Measurements from ENCODE around the gene ABHD17A. TPM values are rescaled to one million over a fixed set of nuclear protein-coding genes. Genes with fewer than 3 reads are reported as not detected.

ABHD17A gene
- polyA plus RNA-seq, 1 of the 3 experiments (the other 2 are of a cell fraction) = 61.1 TPM

- Histone ChIP-seq H3K4me2 (no peak overlapping the region), H3K79me2 (ENCODE audit: insufficient read depth) (peaks cover 88% of the 10 kb centered on the region), H3K4me3 (ENCODE audit: low read depth in 2 of 2, low read length in 1 of 2) (no peak overlapping the region), H3K9ac (no peak overlapping the region), H3K9me3 (no peaks in the 10 kb centered on the region), H3F3A (replicated peaks; ENCODE audit: insufficient read depth) (peaks cover 5% of the 10 kb centered on the region), H2AFZ (ENCODE audit: low read depth) (no peak overlapping the region), H3K9me2 (no peaks in the 10 kb centered on the region), H4K20me1 (ENCODE audit: insufficient read depth) (peaks cover 51% of the 10 kb centered on the region), H3K27me3 (ENCODE audit: insufficient read depth) (no peaks in the 10 kb centered on the region), H3K4me1 (ENCODE audit: control insufficient read depth in 1 of 2, insufficient read depth in 2 of 2, low read depth in 1 of 2, low read length in 1 of 2) (peaks cover 0 to 17% of the 10 kb centered on the region in 2 experiments; a peak in 1 of 4 replicates), H3K36me3 (replicated peaks in 1 of 2; ENCODE audit: control insufficient read depth in 1 of 2, insufficient read depth in 2 of 2, low read length in 1 of 2) (peaks cover 0 to 22% of the 10 kb centered on the region in 2 experiments), H3K27ac (ENCODE audit: low read depth in 2 of 2, low read length in 1 of 2) (peak overlapping the region in 1 of 2 experiments; percentile 86; a peak in 2 of 4 replicates)
- no peak for DNase-seq
- TF ChIP-seq SMC3 (IDR thresholded peaks at IDR 0.05; ENCODE audit: low read depth, low read length) (no peak), RXRA (IDR thresholded peaks at IDR 0.05; ENCODE audit: borderline replicate concordance, low read depth) (no peak), IRF3 (IDR thresholded peaks at IDR 0.05; ENCODE audit: low read depth, low read length) (no peak), MAX (IDR thresholded peaks at IDR 0.05; ENCODE audit: low read depth) (no peak), PBX3 (IDR thresholded peaks at IDR 0.05) (no peak), MXI1 (IDR thresholded peaks at IDR 0.05; ENCODE audit: low read depth, low read length) (no peak)
- 75% methylated on average over 4 of the region's 10 CpGs for whole genome bisulfite sequencing (ENCODE audit: low lambda C conversion rate)
- POLR2A ChIA-PET = interaction anchor here (1.0 kb wide), 1 partner anchor 18 kb away, joined by 3 read pairs; no protein-coding TSS in a partner anchor
- CTCF ChIA-PET = interaction anchor here (0.8 to 4.2 kb wide), 4 partner anchors 12 to 33 kb away, joined by 3 to 30 read pairs (median 4); partner anchors contain the start of gene ABHD17A
Observed at GRCh38 chr19:1909761-1910080, 24.4 kb upstream of the ABHD17A start.

- Histone ChIP-seq H3K79me2 (ENCODE audit: insufficient read depth) (peaks cover 78% of the 10 kb centered on the region), H3K4me3 (ENCODE audit: low read depth in 2 of 2, low read length in 1 of 2) (no peak overlapping the region), H3F3A (replicated peaks; ENCODE audit: insufficient read depth) (peaks cover 14% of the 10 kb centered on the region), H4K20me1 (ENCODE audit: insufficient read depth) (peaks cover 40% of the 10 kb centered on the region), H2AFZ (ENCODE audit: low read depth) (no peak overlapping the region), H3K4me2 (no peak overlapping the region), H3K27ac (ENCODE audit: low read depth in 2 of 2, low read length in 1 of 2) (no peak overlapping the region), H3K27me3 (ENCODE audit: insufficient read depth) (no peaks in the 10 kb centered on the region), H3K9me2 (no peaks in the 10 kb centered on the region), H3K9ac (no peak overlapping the region), H3K9me3 (no peaks in the 10 kb centered on the region), H3K36me3 (replicated peaks in 1 of 2; ENCODE audit: control insufficient read depth in 1 of 2, insufficient read depth in 2 of 2, low read length in 1 of 2) (peaks cover 0 to 15% of the 10 kb centered on the region in 2 experiments), H3K4me1 (ENCODE audit: control insufficient read depth in 1 of 2, insufficient read depth in 2 of 2, low read depth in 1 of 2, low read length in 1 of 2) (peaks cover 0 to 18% of the 10 kb centered on the region in 2 experiments; a peak in 1 of 4 replicates)
- CTCF ChIA-PET = interaction anchor here (0.6 to 1.4 kb wide), 2 partner anchors 16 to 246 kb away, joined by 3 read pairs; no protein-coding TSS in a partner anchor
- WGBS (ENCODE audit: low lambda C conversion rate) = 75% methylated on average over 2 of the region's 13 CpGs
- DNase-seq = no peak
- POLR2A ChIA-PET = no interaction called here
- no peak for TF ChIP-seq TAF1 (IDR thresholded peaks at IDR 0.05; ENCODE audit: borderline replicate concordance, low read depth, low read length)
- no peak for TF ChIP-seq EP300 (IDR thresholded peaks at IDR 0.05; ENCODE audit: borderline replicate concordance in 1 of 2, low read depth in 1 of 2, low read length in 1 of 2)
- no peak for TF ChIP-seq MEF2A (IDR thresholded peaks at IDR 0.05; ENCODE audit: borderline replicate concordance, low read depth)
- no peak for TF ChIP-seq USF1 (IDR thresholded peaks at IDR 0.05; ENCODE audit: borderline replicate concordance, low read depth)
- no peak for TF ChIP-seq CTCF (IDR thresholded peaks at IDR 0.05)
- TF ChIP-seq RFX5 (IDR thresholded peaks at IDR 0.05; ENCODE audit: low read length) = no peak
- TF ChIP-seq ZBTB33 (IDR thresholded peaks at IDR 0.05; ENCODE audit: borderline replicate concordance, low read depth) = no peak
- no peak for TF ChIP-seq REST (IDR thresholded peaks at IDR 0.05; ENCODE audit: low read depth, low read length)
- TF ChIP-seq TCF12 (IDR thresholded peaks at IDR 0.05) = no peak
- TF ChIP-seq ELF1 (IDR thresholded peaks at IDR 0.05) = no peak
- no peak for TF ChIP-seq NFIC (IDR thresholded peaks at IDR 0.05; ENCODE audit: borderline replicate concordance)
Observed at GRCh38 chr19:1908364-1908678, 23.0 kb upstream of the ABHD17A start.
